ENCODE data around the gene SYNPO.

DNA sequence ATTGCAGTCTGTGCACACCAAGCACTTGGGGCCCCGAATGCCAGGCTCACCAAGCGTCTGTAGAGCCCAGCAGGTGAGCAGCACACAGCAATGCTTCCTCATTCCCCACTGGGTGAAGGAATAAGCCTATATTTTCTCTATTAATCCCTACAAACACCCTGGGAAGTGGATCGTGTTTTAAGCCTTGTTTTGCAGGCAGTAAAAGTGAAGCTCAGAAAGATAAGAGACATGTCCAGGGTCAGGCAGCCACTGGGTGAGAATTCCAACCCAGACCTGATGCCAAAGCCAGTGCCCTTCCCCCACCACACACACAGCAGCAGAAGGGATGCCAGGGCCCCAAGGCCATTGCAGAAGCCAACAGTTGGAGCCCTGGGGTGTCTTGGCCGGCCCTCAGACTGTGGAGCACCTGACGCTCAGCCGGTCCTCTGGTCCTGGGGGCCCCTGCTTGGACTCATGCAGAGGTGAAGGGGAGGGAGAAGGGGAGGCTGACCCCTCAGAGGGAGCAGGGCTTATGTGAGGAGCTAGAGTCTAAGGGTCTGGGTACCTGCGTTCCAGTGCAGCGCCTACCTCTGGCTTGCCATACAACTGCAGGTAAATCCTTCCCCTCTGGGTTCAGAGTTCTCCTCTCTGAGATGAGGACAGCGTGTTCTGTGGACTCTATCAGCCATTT, 26.3 kb upstream of the SYNPO start:
- TF ChIP-seq, protein P1, sequence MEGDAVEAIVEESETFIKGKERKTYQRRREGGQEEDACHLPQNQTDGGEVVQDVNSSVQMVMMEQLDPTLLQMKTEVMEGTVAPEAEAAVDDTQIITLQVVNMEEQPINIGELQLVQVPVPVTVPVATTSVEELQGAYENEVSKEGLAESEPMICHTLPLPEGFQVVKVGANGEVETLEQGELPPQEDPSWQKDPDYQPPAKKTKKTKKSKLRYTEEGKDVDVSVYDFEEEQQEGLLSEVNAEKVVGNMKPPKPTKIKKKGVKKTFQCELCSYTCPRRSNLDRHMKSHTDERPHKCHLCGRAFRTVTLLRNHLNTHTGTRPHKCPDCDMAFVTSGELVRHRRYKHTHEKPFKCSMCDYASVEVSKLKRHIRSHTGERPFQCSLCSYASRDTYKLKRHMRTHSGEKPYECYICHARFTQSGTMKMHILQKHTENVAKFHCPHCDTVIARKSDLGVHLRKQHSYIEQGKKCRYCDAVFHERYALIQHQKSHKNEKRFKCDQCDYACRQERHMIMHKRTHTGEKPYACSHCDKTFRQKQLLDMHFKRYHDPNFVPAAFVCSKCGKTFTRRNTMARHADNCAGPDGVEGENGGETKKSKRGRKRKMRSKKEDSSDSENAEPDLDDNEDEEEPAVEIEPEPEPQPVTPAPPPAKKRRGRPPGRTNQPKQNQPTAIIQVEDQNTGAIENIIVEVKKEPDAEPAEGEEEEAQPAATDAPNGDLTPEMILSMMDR (conservative IDR thresholded peaks at IDR 0.05 in 1 of 2, IDR thresholded peaks at IDR 0.05 in 1 of 2; ENCODE audit: low read depth in 1 of 2, low read length in 2 of 2), result no peak
- no peak for TF ChIP-seq EZH2 (IDR thresholded peaks at IDR 0.05; ENCODE audit: low read length, missing control alignments)

Measured in fibroblast of lung (primary cell).